ENCODE results near the gene TAB2.
"Not testable (repeated sequence)": the region's sequence is repeated elsewhere in the genome, so short reads cannot be mapped to it uniquely, and the experiment has no call there.

Gene TAB2

GRCh38 chr6:149334201-149334600, 16.7 kb downstream of the TAB2 start:
- DNase-seq (ENCODE audit: low read depth) = no peak

GRCh38 chr6:149334682-149335160, 17.2 kb downstream of the TAB2 start:
- DNase-seq (ENCODE audit: low read depth) = no peak

GRCh38 chr6:149335924-149336608, 18.6 kb downstream of the TAB2 start:
- peak; percentile 46 for DNase-seq (ENCODE audit: low read depth)

- no peak for DNase-seq (ENCODE audit: low read depth)
Measured at GRCh38 chr6:149336609-149336928, 19.1 kb downstream of the TAB2 start.

GRCh38 chr6:149337320-149337719, 19.8 kb downstream of the TAB2 start:
- no peak for DNase-seq (ENCODE audit: low read depth)

GRCh38 chr6:149340200-149340599, 22.7 kb downstream of the TAB2 start:
- no peak for DNase-seq (ENCODE audit: low read depth)

- DNase-seq (ENCODE audit: low read depth) = no peak
Measured at GRCh38 chr6:149342525-149342924, 25.0 kb downstream of the TAB2 start.

GRCh38 chr6:149343501-149343900, 26.0 kb downstream of the TAB2 start:
- no peak for DNase-seq (ENCODE audit: low read depth)

GRCh38 chr6:149346078-149346477, 28.6 kb downstream of the TAB2 start:
- DNase-seq (ENCODE audit: low read depth) = no peak

GRCh38 chr6:149347067-149347466, 29.6 kb downstream of the TAB2 start:
- no peak for DNase-seq (ENCODE audit: low read depth)

GRCh38 chr6:149349279-149349678, 31.8 kb downstream of the TAB2 start:
- not testable (repeated sequence) for DNase-seq (ENCODE audit: low read depth)

- no peak for DNase-seq (ENCODE audit: low read depth)
Measured at GRCh38 chr6:149354009-149354408, 36.5 kb downstream of the TAB2 start.

GRCh38 chr6:149356081-149356750, 38.7 kb downstream of the TAB2 start:
- no peak for DNase-seq (ENCODE audit: low read depth)

GRCh38 chr6:149357726-149358538, 40.4 kb downstream of the TAB2 start:
- no peak for DNase-seq (ENCODE audit: low read depth)

GRCh38 chr6:149359440-149359839, 41.9 kb downstream of the TAB2 start:
- DNase-seq (ENCODE audit: low read depth) = no peak

- no peak for DNase-seq (ENCODE audit: low read depth)
Measured at GRCh38 chr6:149360536-149360935, 43.0 kb downstream of the TAB2 start.

- no peak for DNase-seq (ENCODE audit: low read depth)
Measured at GRCh38 chr6:149362289-149362688, 44.8 kb downstream of the TAB2 start.

- DNase-seq (ENCODE audit: low read depth) = no peak
Measured at GRCh38 chr6:149363154-149363553, 45.6 kb downstream of the TAB2 start.

- DNase-seq (ENCODE audit: low read depth) = no peak
Measured at GRCh38 chr6:149364557-149364956, 47.0 kb downstream of the TAB2 start.

- DNase-seq (ENCODE audit: low read depth) = no peak
Measured at GRCh38 chr6:149365197-149365596, 47.7 kb downstream of the TAB2 start.

- no peak for DNase-seq (ENCODE audit: low read depth)
Measured at GRCh38 chr6:149366267-149366921, 48.9 kb downstream of the TAB2 start.

- no peak for DNase-seq (ENCODE audit: low read depth)
Measured at GRCh38 chr6:149368065-149368464, 50.6 kb downstream of the TAB2 start.
